Fibroblast of lung (primary cell): ENCODE data around the gene ATG4B.

Experiments used
- EZH2 ChIP-seq: IDR thresholded peaks from 2 replicates; pipeline ENCODE4 v1.5.1; 2012; ENCODE audit warnings: low read length, control low read depth, mild to moderate bottlenecking; ENCODE audit errors: missing control alignments
- TF ChIP-seq, protein P1 (sequence below), 2 donors: IDR thresholded peaks in 1 of 2; conservative IDR thresholded peaks in 1 of 2; 1 replicate in 1 of 2; 2 replicates in 1 of 2; pipeline ENCODE4 v1.5.1; 2011 to 2012; ENCODE audit warnings: low read length in 2 of 2, control low read depth in 1 of 2, inconsistent platforms in 1 of 2, low read depth in 1 of 2, mild to moderate bottlenecking in 1 of 2

DNA sequence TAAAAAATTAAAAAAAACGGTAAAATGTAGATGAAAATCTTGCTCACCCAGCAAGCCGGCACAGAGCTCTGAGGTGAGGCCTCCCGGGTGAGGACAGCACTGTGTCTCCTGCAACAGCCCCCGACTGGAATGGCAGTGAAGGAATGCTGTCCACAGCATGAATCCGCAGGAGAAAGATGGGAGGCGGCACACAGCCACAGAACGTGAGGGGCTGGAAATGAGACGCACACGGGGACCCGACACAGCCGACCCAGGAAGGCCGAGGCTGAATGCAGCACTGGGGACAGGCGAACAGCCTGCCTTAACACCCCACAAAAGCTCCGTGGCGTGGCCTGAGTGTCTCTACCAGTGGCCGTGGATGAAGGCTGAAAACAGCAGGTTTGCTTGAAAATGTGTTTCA is 44.2 kb upstream of the ATG4B start:
- TF ChIP-seq, protein P1, sequence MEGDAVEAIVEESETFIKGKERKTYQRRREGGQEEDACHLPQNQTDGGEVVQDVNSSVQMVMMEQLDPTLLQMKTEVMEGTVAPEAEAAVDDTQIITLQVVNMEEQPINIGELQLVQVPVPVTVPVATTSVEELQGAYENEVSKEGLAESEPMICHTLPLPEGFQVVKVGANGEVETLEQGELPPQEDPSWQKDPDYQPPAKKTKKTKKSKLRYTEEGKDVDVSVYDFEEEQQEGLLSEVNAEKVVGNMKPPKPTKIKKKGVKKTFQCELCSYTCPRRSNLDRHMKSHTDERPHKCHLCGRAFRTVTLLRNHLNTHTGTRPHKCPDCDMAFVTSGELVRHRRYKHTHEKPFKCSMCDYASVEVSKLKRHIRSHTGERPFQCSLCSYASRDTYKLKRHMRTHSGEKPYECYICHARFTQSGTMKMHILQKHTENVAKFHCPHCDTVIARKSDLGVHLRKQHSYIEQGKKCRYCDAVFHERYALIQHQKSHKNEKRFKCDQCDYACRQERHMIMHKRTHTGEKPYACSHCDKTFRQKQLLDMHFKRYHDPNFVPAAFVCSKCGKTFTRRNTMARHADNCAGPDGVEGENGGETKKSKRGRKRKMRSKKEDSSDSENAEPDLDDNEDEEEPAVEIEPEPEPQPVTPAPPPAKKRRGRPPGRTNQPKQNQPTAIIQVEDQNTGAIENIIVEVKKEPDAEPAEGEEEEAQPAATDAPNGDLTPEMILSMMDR (conservative IDR thresholded peaks at IDR 0.05 in 1 of 2, IDR thresholded peaks at IDR 0.05 in 1 of 2; ENCODE audit: low read depth in 1 of 2, low read length in 2 of 2) = no peak
- no peak for TF ChIP-seq EZH2
